K562 (cell line): ENCODE measurements around the gene TMC1. TPM values are rescaled to one million over a fixed set of nuclear protein-coding genes. Genes with fewer than 3 reads are reported as not detected.

Experiments
- ATAC-seq: fragments of 200-7000 bp; cut with Tn5 transposase; 3 replicates; pipeline ENCODE4 v1.9.1; 2020; ENCODE audit warnings: moderate library complexity
- BruUV-seq: library from RNA; stranded (reverse); fragments of 400-500 nt; replicated peaks from 2 replicates; lab custom pipeline; 2021; lab: Mats Ljungman, UMichigan
- CTCF ChIA-PET: fragments of 300-600 bp; formaldehyde crosslinking; extraction: SDS; loops from one replicate; lab custom pipeline; 2021; ENCODE audit warnings: low intra/inter-chr PET ratio; lab: Yijun Ruan, JAX
- POLR2A ChIA-PET: fragments of 300-600, 350-650 bp; sonication (Branson Sonifier 250); formaldehyde crosslinking; extraction: SDS; loops from one replicate; lab custom pipeline; 2021; ENCODE audit warnings: antibody characterized with exemption, inconsistent platforms; lab: Yijun Ruan, JAX
- DNase-seq, 4 experiments: peaks; one replicate each; pipeline versions ENCODE4 v3.0.0 to v3.0.0-alpha.2; 2011 to 2018; ENCODE audit warnings: low spot score in 3 of 4, mixed read lengths in 3 of 4; ENCODE audit errors: extremely low read depth in 1 of 4
- FAIRE-seq: peaks from 2 replicates; lab custom pipeline; 2011; peaks lifted over from hg19 to GRCh38; lab: Jason Lieb, UNC
- H2AFZ ChIP-seq: 2 replicates; pipeline ENCODE4 v1.6.0; 2011; ENCODE audit warnings: low read depth, low read length, control low read depth, inconsistent platforms
- H3K27ac ChIP-seq: fragments of 200-600 bp; 3 replicates; pipeline ENCODE4 v1.8.0; 2011; ENCODE audit warnings: low read depth, mild to moderate bottlenecking, control low read depth, inconsistent platforms, low read length, moderate library complexity, mixed read lengths; ENCODE audit errors: extremely low read depth
- H3K27me3 ChIP-seq, 2 experiments: fragments of 300-600 bp in 1 of 2; 2 replicates in 1 of 2; 3 replicates in 1 of 2; pipeline versions ENCODE4 v1.6.0 to v1.8.0; 2011; ENCODE audit warnings: inconsistent platforms in 2 of 2, low read length in 2 of 2, mild to moderate bottlenecking in 1 of 2, mixed read lengths in 1 of 2, moderate library complexity in 1 of 2; ENCODE audit not compliant: control insufficient read depth in 2 of 2, insufficient read depth in 2 of 2
- H3K36me3 ChIP-seq: fragments of 300-600 bp; 3 replicates; pipeline ENCODE4 v1.8.0; 2011; ENCODE audit warnings: mild to moderate bottlenecking, low read length, inconsistent platforms; ENCODE audit not compliant: control insufficient read depth, insufficient read depth
- H3K4me1 ChIP-seq, 2 experiments: fragments of 200-600 bp in 1 of 2; replicated peaks in 1 of 2; 2 replicates in 1 of 2; 3 replicates in 1 of 2; pipeline versions ENCODE4 v1.5.1 to v1.8.0; 2011; ENCODE audit warnings: inconsistent platforms in 2 of 2, low read length in 2 of 2, mild to moderate bottlenecking in 1 of 2, mixed read lengths in 1 of 2, moderate library complexity in 1 of 2; ENCODE audit not compliant: control insufficient read depth in 2 of 2, insufficient read depth in 2 of 2
- H3K4me2 ChIP-seq: 2 replicates; pipeline ENCODE4 v1.6.1; 2011; ENCODE audit warnings: low read length, control low read depth, inconsistent platforms, mixed read lengths; ENCODE audit not compliant: insufficient read depth
- H3K4me3 ChIP-seq: fragments of 200-600 bp; sonication (generic), shearing (Covaris generic); 2 replicates; pipeline ENCODE4 v1.5.1; 2016; ENCODE audit warnings: control low read depth, inconsistent platforms
- H3K79me2 ChIP-seq: fragments of 200-600 bp; 3 replicates; pipeline ENCODE4 v1.8.0; 2011; ENCODE audit warnings: low read length, inconsistent platforms; ENCODE audit not compliant: control insufficient read depth, insufficient read depth
- H3K9ac ChIP-seq, 2 experiments: 2 replicates each; pipeline versions ENCODE4 v1.6.0 to v1.6.1; 2011; ENCODE audit warnings: low read depth in 2 of 2, low read length in 2 of 2, control low read depth in 1 of 2, inconsistent platforms in 1 of 2, mild to moderate bottlenecking in 1 of 2, mixed read lengths in 1 of 2; ENCODE audit not compliant: insufficient read depth in 1 of 2
- H3K9me1 ChIP-seq: one replicate; pipeline ENCODE4 v1.6.0; 2011; ENCODE audit warnings: inconsistent platforms, mild to moderate bottlenecking, low read length, moderate library complexity; ENCODE audit not compliant: control insufficient read depth, insufficient read depth
- H3K9me3 ChIP-seq: replicated peaks from 2 replicates; pipeline ENCODE4 v1.5.1; 2011; ENCODE audit warnings: low read depth, low read length, inconsistent platforms; ENCODE audit not compliant: control insufficient read depth, insufficient read depth
- H4K20me1 ChIP-seq: replicated peaks from 2 replicates; pipeline ENCODE4 v1.6.1; 2011; ENCODE audit warnings: low read length, inconsistent platforms, mixed read lengths; ENCODE audit not compliant: control insufficient read depth, insufficient read depth
- ATF7 ChIP-seq: fragments of 450-650 bp; IDR thresholded peaks from 2 replicates; pipeline ENCODE4 v1.7.1; 2014; ENCODE audit warnings: mild to moderate bottlenecking, moderate library complexity
- BACH1 ChIP-seq: fragments of 200-800 bp; sonication (Bioruptor generic); IDR thresholded peaks from 2 replicates; pipeline ENCODE4 v1.6.1; 2016; ENCODE audit warnings: missing genetic modification characterization, missing compliant biosample characterization
- DMBX1 ChIP-seq: fragments of 250-450 bp; sonication (Bioruptor Pico); IDR thresholded peaks from 2 replicates; pipeline ENCODE4 v1.8.0; 2022; ENCODE audit warnings: inconsistent platforms, mild to moderate bottlenecking, moderate library complexity, borderline replicate concordance
- EGR1 ChIP-seq: fragments of 450-650 bp; conservative IDR thresholded peaks from 2 replicates; pipeline ENCODE4 v1.6.1; 2017; ENCODE audit warnings: mild to moderate bottlenecking
- ETV5 ChIP-seq: sonication (generic); formaldehyde crosslinking; IDR thresholded peaks from 2 replicates; pipeline ENCODE4 v1.4.0; 2020; ENCODE audit warnings: low read depth, mild to moderate bottlenecking, missing genetic modification reagents
- FIP1L1 ChIP-seq: fragments of 200-400 bp; formaldehyde crosslinking; IDR thresholded peaks from 2 replicates; pipeline ENCODE4 v1.6.1; 2018; ENCODE audit warnings: mild to moderate bottlenecking, low read depth, low read length; ENCODE audit not compliant: poor library complexity, severe bottlenecking
- FOS ChIP-seq: IDR thresholded peaks from 3 replicates; pipeline ENCODE4 v1.6.1; 2011; ENCODE audit not compliant: insufficient read length; ENCODE audit errors: extremely low read depth
- KAT8 ChIP-seq: fragments of 450-650 bp; IDR thresholded peaks from 2 replicates; pipeline ENCODE4 v1.6.1; 2016; ENCODE audit warnings: low read depth, mild to moderate bottlenecking
- MTF1 ChIP-seq: fragments of 250-450 bp; sonication (Bioruptor Pico); IDR thresholded peaks from 2 replicates; pipeline ENCODE4 v1.9.0; 2021; ENCODE audit warnings: moderate library complexity, mild to moderate bottlenecking, inconsistent platforms, borderline replicate concordance
- NBN ChIP-seq: fragments of 450-650 bp; IDR thresholded peaks from 2 replicates; pipeline ENCODE4 v1.6.1; 2016; ENCODE audit warnings: low read depth, mild to moderate bottlenecking
- SMARCA4 ChIP-seq: fragments of 450-650 bp; IDR thresholded peaks from 2 replicates; pipeline ENCODE4 v1.6.1; 2016
- SMARCC2 ChIP-seq: fragments of 450-650 bp; IDR thresholded peaks from 2 replicates; pipeline ENCODE4 v1.6.1; 2017; ENCODE audit warnings: antibody characterized with exemption, moderate library complexity, mild to moderate bottlenecking, low read depth
- SP1 ChIP-seq: sonication (generic); formaldehyde crosslinking; IDR thresholded peaks from 2 replicates; pipeline ENCODE4 v1.8.1; 2022; ENCODE audit warnings: mild to moderate bottlenecking, missing genetic modification reagents
- TOE1 ChIP-seq, 2 experiments: fragments of 450-650 bp in 1 of 2; sonication (generic) in 1 of 2; formaldehyde crosslinking in 1 of 2; IDR thresholded peaks; 2 replicates each; pipeline versions ENCODE4 v1.7.1 to v1.8.0; 2016 to 2022; ENCODE audit warnings: borderline replicate concordance in 2 of 2, mild to moderate bottlenecking in 2 of 2, antibody characterized with exemption in 1 of 2, inconsistent platforms in 1 of 2, low read depth in 1 of 2, missing genetic modification reagents in 1 of 2, moderate library complexity in 1 of 2
- VEZF1 ChIP-seq: fragments of 200-800 bp; sonication (Bioruptor generic); IDR thresholded peaks from 2 replicates; pipeline ENCODE4 v1.6.1; 2017; ENCODE audit warnings: missing genetic modification characterization, missing compliant biosample characterization
- ZBTB1 ChIP-seq: sonication (generic); formaldehyde crosslinking; IDR thresholded peaks from 2 replicates; pipeline ENCODE4 v1.8.1; 2023; ENCODE audit warnings: missing genetic modification reagents, low read depth, mild to moderate bottlenecking, borderline replicate concordance
- ZBTB5 ChIP-seq: fragments of 450-650 bp; IDR thresholded peaks from 2 replicates; pipeline ENCODE4 v1.6.1; 2017; ENCODE audit warnings: antibody characterized with exemption
- ZNF239 ChIP-seq: fragments of 250-450 bp; sonication (Bioruptor Pico); IDR thresholded peaks from 2 replicates; pipeline ENCODE4 v1.4.0; 2020; ENCODE audit warnings: mild to moderate bottlenecking
- ZNF717 ChIP-seq: fragments of 250-450 bp; sonication (Bioruptor Pico); IDR thresholded peaks from 2 replicates; pipeline ENCODE4 v1.5.0; 2021
- ZNF785 ChIP-seq: fragments of 250-450 bp; sonication (Bioruptor Pico); IDR thresholded peaks from 2 replicates; pipeline ENCODE4 v1.4.0; 2020; ENCODE audit warnings: mild to moderate bottlenecking
- WGBS: fragments of 100-300 bp; shearing (Covaris generic); methylation state at CpG from one replicate; pipeline ENCODE4 v1.1.6; 2016; ENCODE audit warnings: low coverage, mixed read lengths; ENCODE audit not compliant: insufficient coverage; ENCODE audit errors: missing lambda C conversion rate; 5-methylcytosine and 5-hydroxymethylcytosine counted together
- in situ Hi-C: fragments of 300-500 bp; cut with MboI; formaldehyde crosslinking; loops from 4 replicates; pipeline ENCODE4 v1.15.0; 2018; ENCODE audit warnings: inconsistent platforms, mixed read lengths
- intact Hi-C: fragments of 100-400 bp; cut with micrococcal nuclease; formaldehyde crosslinking; loops from 2 replicates; pipeline ENCODE4 v1.14.2; 2022
- polyA plus RNA-seq, 8 experiments: library from polyadenylated mRNA; depleted of rRNA in 4 of 8; stranded (reverse) in 5 of 8; unstranded in 3 of 8; fragments of >200 nt; fragmentation: Nextera tagmentation in 2 of 8; fragmentation: Illumina TruSeq in 1 of 8; extraction: Ambion mirVana in 2 of 8; extraction: Trizol in 1 of 8; gene quantifications; 2 replicates each; pipeline versions ENCODE4 v1.2.1 to v1.2.3, GENCODE V29; 2011 to 2014; ENCODE audit warnings: inconsistent platforms in 1 of 8, missing spikeins in 1 of 8
- total RNA-seq, 7 experiments: library from RNA; depleted of rRNA in 6 of 7; stranded (reverse); fragments of >200 nt in 6 of 7; fragmentation: Illumina TruSeq in 2 of 7; extraction: Trizol in 2 of 7; gene quantifications; 2 replicates each; pipeline versions ENCODE4 v1.2.1 to v1.2.3, GENCODE V29; 2011 to 2021; ENCODE audit warnings: low replicate concordance in 1 of 7

Gene TMC1
- total and polyA plus RNA-seq, 9 of the 15 experiments (the other 6 are each of a cell fraction or from before 2014, with no cell fraction given), result 0.10 to 0.15 TPM; not detected in 7

GRCh38 chr9:72596451-72597180 lies 75.2 kb downstream of the TMC1 start:
- H3K27ac ChIP-seq, result no peak overlapping the region
- no peaks in the 10 kb centered on the region for H3K9me3 ChIP-seq
- H3K4me3 ChIP-seq, result no peak overlapping the region
- BruUV-seq, result no TSS peak
- H3K27me3 ChIP-seq, result no peaks in the 10 kb centered on the region
- H3K36me3 ChIP-seq, result no peaks in the 10 kb centered on the region
- H3K9me1 ChIP-seq, result no peaks in the 10 kb centered on the region
- 12% methylated on average over 5 of the region's 6 CpGs for WGBS
- no peak for ATAC-seq
- intact Hi-C loops, result loop anchor here (1.0 to 10.0 kb wide), 2 partner anchors 228 to 315 kb away; no protein-coding TSS in a partner anchor
- no peak overlapping the region for H2AFZ ChIP-seq
- no peak for FAIRE-seq
- H3K4me2 ChIP-seq, result no peak overlapping the region
- no peaks in the 10 kb centered on the region for H4K20me1 ChIP-seq
- no peak overlapping the region for H3K9ac ChIP-seq
- POLR2A ChIA-PET, result interaction anchor here (1.2 kb wide), 1 partner anchor 231 kb away, joined by 3 read pairs; the partner anchor contains the start of gene ZFAND5
- TF ChIP-seq BACH1 (tag) (no peak), EGR1 (no peak), VEZF1 (CRISPR knock-in tag) (no peak), ETV5 (CRISPR knock-in tag) (no peak), SP1 (no peak), ZNF239 (CRISPR knock-in tag) (no peak), KAT8 (no peak), NBN (no peak), ZNF717 (CRISPR knock-in tag) (no peak), TOE1 (IDR thresholded peaks at IDR 0.05; ENCODE audit: borderline replicate concordance) (no peak), TOE1 (CRISPR knock-in tag; IDR thresholded peaks at IDR 0.05; ENCODE audit: borderline replicate concordance, low read depth) (no peak), FOS (no peak), ATF7 (no peak), ZNF785 (CRISPR knock-in tag) (no peak), ZBTB1 (CRISPR knock-in tag) (no peak), SMARCC2 (no peak), ZBTB5 (no peak), DMBX1 (CRISPR knock-in tag) (no peak), SMARCA4 (no peak), FIP1L1 (no peak), MTF1 (CRISPR knock-in tag) (no peak)
- TF ChIP-seq, all 486 proteins: peak for 0
- Histone ChIP-seq H3K79me2 (no peaks in the 10 kb centered on the region), H3K4me1 (no peaks in the 10 kb centered on the region)
- DNase-seq, result no peak
- CTCF ChIA-PET, result no interaction called here
- in situ Hi-C loops, result loop anchor here (10.0 kb wide), 1 partner anchor 562 kb away; no protein-coding TSS in a partner anchor
